ENCODE measurements around the gene NPBWR2.

GRCh38 chr20:64156136-64156885 lies 48.9 kb upstream of the NPBWR2 start:
- TF ChIP-seq, protein P1, sequence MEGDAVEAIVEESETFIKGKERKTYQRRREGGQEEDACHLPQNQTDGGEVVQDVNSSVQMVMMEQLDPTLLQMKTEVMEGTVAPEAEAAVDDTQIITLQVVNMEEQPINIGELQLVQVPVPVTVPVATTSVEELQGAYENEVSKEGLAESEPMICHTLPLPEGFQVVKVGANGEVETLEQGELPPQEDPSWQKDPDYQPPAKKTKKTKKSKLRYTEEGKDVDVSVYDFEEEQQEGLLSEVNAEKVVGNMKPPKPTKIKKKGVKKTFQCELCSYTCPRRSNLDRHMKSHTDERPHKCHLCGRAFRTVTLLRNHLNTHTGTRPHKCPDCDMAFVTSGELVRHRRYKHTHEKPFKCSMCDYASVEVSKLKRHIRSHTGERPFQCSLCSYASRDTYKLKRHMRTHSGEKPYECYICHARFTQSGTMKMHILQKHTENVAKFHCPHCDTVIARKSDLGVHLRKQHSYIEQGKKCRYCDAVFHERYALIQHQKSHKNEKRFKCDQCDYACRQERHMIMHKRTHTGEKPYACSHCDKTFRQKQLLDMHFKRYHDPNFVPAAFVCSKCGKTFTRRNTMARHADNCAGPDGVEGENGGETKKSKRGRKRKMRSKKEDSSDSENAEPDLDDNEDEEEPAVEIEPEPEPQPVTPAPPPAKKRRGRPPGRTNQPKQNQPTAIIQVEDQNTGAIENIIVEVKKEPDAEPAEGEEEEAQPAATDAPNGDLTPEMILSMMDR (conservative IDR thresholded peaks at IDR 0.05 in 1 of 2, IDR thresholded peaks at IDR 0.05 in 1 of 2; ENCODE audit: low read depth in 1 of 2, low read length in 2 of 2): no peak
- TF ChIP-seq EZH2 (IDR thresholded peaks at IDR 0.05; ENCODE audit: low read length, missing control alignments): no peak
